HG02642 (cell line): Measurements from ENCODE around the gene MAD1L1.

Source experiments
- ATAC-seq: cut with Tn5 transposase; IDR thresholded peaks from one replicate; pipeline ENCODE4 v1.9.1; 2021; ENCODE audit warnings: mild to moderate bottlenecking; ENCODE audit not compliant: unreplicated experiment, poor library complexity

MAD1L1 gene

DNA sequence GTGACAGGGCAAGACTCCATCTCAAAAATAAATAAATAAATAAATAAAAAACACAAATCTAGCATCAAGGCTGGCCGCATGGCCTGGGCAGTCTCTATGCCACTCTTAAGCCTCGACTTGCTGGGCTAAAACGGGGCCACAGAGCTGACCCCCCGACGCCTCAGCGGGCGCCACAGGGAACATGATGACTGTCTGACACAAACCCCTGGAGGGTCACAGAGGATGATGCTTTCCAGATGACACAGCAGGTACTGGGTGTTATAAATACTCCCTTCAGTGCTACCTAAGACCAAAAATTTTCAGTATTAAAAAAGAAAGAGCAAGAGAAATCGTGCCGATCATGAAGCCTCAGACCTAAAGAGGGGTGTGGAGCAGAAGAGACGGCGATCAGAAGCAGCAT is 176.8 kb downstream of the MAD1L1 start:
- ATAC-seq: no peak

DNA sequence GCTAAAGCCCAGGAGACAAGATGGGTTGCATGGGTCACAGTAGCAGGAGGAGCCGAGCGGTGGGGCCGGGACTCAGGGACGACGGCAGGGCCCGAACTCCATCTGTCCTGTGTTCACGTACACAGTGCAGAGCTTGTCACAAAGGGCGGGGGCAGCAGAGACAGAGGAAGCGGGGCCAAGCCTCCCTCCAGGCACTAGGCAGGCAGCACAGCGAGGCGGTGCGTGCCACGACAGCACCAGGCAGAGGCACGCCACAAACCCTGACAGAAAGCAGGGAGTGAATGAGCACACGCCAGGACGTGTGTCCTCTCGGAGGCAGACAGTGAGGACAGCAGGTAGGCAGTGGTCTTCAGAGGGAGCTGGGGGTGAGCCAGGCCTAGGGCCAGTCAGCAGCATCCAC is 177.8 kb downstream of the MAD1L1 start:
- ATAC-seq: no peak

DNA sequence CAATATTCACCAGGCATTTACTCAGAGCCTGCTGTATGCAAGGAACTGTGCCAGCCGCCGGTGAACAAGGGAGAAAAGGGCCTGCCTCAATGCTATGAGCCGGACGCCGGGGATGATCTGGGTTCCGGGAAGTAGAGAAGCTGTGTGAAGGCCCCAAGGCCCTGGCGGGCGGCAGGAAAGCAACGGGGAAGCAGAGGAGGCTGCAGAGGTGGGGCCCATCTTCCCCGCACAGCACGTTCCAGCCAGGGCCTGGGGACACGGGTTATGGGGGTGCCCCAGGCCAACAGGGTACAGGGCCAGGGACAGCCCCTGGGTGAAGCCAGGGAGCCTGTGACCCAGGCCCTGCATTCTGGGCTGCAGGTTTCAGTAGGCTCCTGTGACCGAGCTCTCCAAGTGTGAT is 179.3 kb downstream of the MAD1L1 start:
- ATAC-seq: no peak

DNA sequence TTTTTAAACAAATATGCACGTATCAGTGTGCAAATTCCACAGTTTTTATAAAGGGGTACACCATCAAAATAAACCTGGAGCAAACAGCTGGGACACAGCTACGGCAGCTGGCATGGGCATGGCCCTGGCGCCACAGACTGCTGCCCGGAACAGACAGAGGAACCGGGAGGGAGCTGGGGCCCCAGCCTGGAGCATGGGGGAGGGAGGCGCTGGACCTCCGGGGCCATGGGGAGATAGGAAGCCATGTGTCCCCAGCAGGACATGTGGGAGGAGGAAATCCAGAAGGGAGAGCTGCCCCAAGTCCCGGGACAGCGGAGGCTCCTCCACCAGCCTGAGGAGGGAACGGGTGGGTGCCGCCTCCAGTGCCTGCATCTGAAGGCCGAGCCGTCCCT is 180.1 kb downstream of the MAD1L1 start:
- ATAC-seq: no peak

DNA sequence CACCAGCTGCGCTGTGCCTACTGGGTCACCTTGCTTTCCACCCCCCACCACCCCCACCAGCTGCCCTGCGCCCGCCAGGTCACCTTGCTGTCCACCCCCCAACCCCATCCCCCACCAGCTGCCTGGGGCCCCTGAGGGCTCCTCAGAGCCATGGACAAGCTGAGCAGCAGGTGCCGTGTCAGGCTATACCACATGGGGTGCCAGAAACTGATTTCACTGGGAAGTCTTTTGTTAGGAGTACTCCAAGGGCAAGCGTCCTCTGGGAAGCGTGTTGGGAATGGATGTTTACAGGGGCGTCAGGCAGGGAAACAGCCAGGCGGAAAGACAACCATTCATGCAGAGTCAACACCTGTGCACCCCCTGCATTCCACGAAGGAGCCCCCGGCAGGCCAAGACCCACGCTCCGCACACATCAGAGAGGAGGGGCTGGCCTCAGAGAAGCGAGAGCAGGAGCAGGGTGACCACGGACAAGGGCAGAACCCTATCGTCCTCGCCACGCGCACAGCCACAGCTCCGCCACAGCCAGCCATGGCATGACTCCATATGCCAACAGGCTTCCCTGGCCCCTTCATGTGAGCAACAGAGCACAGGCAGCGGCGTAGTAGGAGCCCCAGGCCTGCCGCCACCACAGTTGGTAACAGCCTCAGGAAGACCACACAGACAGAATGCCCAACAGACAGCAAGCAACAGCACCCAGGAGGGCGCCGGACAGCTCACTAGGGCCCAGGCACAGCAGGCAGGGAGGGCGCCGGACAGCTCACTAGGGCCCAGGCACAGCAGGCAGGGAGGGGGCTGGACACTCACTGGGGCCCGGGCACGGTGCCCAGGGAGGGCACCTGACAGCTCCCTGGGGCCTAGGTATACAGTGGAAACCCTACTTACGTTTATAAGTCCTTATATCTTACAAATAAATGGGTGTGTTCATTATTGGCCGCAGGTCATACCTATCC is 180.8 kb downstream of the MAD1L1 start:
- ATAC-seq: no peak

DNA sequence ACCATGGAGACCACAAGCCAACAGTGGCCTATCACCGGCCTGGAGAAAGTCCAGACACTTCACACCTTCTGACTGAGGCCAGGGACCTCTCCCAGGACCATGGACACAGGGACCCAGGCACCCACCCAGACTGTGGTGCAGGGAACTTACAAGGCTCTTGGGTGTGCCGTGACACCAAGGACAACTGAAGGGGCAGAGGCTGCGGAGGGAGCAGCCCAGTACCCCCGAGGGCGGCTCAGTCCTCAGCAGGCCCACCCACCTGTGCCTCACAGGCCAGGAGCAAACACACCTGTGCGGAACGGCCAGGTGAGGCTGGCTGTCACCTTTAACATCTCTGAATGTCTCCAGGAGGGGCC is 182.3 kb downstream of the MAD1L1 start:
- no peak for ATAC-seq

DNA sequence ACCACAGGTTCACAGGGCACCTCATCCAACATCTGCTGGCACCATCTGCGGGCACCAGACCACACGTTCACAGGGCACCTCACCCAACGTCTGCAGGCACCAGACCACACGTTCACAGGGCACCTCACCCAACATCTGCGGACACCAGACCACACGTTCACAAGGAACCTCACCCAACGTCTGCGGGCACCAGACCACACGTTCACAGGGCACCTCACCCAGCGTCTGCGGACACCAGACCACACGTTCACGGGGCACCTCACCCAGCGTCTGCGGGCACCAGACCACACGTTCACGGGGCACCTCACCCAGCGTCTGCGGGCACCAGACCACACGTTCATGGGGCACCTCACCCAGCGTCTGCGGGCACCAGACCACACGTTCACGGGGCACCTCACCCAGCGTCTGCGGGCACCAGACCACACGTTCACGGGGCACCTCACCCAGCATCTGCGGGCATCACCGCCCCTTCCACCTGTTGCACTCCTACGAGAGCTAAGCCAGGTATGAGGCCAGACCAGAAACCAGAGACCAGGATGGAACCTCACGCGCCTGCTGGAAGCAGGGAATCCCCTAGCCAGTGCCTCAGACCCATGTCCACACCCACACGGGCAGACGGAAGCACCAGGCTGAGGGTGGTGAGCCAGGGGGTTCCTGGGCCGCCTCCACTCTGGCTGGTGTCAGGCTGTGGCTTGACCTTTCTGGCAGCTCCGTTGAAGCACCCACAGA is 182.8 kb downstream of the MAD1L1 start:
- no peak for ATAC-seq

DNA sequence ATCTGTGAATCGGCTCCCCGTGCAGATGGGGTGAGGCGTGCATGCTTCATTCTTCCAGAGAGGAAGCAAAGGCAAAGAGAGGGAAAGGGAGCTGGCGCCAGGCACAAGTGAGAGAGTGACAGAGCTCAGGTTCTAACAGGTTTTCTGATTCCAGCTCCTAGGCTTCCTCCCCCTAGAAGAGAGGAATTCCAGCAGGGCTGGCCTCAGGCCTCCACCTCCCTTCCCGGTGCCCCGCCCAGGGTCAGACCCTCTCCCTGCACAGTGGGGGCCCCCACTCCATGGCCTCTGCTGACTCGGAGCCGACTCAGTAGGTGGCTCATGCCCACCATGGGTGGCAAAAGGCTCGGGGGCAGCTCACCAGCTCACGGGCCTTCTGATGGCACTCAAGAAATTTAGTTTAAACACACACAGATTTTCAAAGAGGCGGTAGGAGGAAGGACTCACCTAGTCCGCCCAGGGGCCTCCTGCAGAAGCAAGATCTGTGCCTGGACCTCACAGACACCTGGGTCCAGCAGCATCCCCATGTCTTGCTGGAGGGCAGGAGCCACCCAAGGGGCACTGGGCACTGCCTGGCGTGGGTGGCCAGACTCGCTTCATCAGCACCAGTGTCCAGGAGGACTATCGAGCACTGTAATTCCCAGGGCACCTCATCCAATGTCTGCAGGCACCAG is 183.5 kb downstream of the MAD1L1 start:
- no peak for ATAC-seq

DNA sequence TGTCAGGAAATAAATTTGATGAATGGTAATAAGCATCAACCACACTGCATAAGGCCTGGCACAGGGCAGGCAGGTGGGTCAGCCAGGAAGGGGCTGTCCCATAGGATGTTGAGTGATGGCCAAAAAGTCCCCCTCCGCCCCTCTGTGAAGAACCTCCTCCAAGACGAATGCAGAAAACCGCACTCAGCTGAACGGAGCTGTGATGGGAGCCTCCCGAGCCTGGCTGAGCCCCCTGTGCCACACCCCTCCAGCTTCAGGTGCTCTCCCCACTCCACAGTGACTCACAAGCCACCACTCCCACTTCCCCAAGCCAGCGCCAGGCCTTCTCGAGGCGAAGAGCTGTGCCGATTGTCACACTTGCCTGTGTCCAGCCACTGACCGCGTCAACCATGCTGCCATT is 184.2 kb downstream of the MAD1L1 start:
- no peak for ATAC-seq

DNA sequence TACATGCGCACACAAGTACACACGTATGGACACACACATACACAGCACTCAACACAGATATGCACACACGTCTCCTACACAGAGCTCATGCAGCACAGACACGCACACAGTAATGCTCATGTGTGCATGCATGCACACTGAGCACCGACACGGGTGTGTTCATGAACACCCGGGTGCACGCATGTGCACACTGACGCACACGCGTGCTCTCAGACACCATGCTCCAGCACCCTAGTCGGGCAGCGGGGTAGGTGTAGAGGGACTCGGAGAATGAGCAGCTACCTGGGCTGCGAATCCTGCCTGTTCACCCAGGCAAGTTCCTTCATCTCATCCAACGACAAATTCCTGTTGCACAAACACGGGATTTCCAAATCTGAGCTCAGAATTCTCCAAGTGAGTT is 184.7 kb downstream of the MAD1L1 start:
- ATAC-seq: no peak

DNA sequence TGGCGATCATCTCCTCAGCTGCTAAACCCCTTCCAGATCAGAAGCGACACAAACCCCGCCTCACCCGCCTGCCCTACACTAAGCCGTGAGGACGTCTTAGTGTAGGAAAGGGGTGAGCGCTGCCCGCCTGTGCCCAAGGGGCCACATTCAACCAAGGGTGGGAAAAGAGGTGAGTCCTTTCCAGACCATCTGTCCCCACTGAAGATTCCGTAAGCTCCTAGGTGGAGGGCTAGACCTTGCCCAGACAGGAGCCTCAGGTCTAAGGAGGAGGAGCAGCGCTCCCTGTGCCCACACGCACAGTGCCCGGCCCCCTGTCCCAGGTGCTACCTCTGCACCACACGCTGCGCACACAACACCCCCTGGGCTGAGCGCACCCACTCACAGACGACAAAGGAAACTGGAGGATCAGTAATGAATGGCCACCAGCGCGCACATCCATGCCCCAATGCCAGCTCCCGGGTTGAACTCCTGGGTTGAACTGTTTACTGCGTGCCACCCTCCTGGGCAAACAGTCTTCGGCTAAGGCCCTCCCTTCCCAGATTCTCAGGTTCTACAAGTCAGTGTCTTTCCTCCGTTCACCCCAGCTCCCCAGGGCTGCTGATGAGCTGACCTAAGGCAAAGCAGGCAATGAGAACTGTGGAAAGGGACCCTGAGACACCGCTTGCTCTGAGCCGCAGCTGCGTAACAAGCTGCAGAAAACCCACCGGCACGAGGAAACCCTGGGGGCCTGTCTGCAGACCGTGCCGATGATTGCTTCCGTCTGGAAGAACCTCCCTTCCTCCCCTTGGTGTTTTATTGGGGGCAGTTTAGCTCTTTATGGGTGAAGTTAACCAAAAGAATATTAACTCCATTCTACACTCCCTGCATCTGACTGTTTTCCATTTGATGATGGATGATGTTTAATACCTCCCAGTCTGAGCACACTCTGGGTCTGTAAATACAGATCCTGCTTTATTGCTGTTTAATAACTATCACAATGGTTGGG is 185.9 kb downstream of the MAD1L1 start:
- no peak for ATAC-seq

DNA sequence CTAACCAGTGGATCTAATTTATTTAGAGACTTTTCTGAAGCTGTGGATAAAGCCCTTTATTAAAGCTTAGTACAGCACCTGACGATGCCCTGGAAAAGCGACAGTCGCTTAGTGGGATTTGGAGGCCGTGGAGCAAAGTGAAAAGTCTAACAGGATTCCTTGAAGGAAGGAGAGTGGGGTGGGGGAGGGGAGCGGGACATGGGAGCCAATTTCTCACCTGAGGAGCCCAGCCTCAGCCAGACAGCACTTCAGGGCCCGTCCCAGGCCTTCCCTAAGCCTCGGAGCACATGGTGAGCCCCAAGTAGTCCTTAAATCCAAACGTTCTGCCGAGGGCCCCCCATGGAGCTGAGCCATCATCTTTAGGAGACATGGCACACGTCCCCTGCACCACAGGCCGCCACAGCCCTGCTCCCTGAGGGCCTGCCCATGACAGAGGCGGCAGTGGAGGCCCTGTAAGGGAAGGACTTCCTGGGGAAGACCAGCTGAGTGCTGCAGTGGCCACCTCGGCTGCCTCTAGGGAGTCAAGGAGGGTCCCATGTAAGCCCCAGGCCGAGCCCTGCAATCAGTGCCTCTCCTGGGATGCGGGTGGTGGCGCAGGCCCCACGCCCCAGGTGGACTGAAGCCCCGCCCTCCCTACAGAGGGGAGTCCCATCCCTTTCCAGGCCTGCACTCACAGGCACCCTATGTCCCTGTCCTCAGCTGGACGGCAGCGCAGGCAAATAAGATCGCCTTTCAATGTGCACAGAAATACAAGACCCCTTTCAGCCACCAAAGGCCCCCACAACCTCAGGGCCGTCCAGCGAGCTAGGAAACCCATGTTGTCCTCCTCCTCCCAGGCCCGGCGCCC is 187.0 kb downstream of the MAD1L1 start:
- ATAC-seq: no peak

DNA sequence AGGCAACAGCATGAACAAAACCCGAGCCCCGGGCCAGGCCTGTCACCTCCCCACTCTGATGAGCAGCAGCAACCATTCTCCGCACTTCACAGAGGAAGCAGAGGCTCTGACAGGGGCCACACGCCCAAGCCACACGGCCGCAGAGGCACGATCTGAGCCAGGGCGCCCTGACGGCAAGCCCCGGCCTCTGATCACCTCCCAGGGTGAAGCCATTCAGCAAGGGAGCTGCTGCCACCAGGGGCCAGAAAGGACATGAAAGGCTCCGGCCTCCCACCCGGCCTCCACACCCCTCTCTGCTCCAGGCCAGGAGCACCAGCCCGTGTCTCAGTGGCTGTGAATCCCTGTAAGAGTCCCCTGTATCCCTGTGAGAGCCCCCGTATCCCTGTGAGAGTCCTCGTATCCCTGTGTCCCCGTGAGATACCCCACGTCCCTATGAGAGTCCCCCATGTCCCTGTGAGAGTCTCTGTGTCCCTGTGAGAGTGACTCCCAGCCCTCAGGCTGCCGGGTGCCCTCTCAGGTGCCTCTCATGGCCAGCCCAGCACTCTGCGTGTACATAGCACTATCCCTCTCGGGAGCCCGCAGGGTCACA is 187.8 kb downstream of the MAD1L1 start:
- ATAC-seq: no peak

DNA sequence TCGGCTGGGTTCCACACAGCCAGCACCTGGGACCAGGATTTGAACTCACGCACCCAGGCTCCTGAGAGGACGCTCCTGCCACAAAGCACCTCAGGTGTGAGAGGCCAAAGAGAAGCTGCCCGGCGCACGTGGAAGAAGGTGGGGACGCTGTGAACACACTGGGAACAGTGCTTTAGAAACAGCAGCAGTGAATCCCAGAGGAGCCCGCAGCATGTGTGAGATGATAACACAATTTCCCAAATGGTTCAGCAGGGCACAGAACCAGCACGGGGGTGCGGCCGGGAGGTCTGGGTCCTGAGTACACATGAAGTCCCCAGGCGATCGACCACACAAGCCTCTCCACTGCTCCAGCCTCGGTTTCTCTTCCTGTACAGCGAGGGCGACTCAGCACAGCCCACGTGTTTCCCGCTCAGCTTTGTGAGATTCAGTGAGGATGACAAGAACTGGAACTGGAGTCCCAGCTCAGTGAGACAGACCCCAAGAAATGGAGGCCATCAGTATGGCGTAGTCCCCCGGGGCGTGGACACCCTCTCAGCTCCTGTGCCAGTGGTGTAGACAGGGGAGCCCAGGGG is 188.3 kb downstream of the MAD1L1 start:
- ATAC-seq: no peak

DNA sequence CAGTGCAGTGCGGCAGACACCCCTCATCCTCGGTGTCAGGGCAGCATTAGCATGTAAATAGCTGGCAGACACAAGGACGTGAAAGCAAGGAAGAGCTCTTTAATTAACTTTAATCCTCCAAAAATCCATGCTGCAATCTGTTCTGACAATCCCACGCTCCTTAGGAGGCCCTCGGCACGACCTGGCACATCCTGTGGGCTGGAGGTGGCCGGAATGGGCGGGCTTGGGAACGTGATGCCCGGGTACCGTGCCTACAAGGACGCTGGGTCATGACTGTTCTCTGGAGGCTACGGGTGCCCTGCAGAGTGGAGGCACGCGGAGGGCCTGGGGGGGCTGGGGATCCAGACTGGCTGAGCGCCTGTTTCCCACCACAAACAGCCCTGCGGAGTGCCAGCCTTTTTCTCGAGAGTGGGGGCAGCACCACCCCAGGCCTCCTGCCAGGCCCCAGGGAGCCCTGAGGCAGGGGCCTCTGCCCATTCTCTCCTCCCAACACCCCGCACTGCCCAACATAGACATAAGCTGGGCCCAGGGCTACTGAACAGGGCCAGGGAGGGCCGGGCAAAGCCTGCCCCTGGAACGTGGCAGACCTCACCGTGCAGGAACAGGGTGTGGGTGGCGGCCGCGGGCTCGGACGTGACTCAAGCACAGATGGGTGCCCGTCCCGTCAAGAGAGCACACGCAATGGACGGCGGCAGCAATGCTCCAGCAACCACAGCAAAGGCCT is 189.3 kb downstream of the MAD1L1 start:
- no peak for ATAC-seq

DNA sequence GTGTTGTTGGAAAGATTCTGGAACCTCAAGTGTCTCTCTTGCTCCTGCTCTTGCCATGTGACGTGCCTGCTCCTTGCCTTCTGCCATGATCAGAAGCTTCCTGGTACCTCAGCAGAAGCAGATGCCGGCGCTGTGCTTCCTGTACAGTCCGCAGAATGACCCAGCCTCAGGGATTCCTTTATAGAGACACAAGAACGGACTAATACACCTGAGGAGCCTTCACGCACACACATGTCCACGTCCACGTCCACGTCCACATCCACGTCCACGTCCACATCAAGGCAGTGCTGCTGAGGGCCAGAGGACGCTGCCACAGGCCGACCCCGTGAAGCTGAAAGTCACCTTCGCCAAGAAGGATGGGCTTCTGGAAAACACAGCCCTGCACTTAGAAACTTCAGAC is 190.1 kb downstream of the MAD1L1 start:
- no peak for ATAC-seq

DNA sequence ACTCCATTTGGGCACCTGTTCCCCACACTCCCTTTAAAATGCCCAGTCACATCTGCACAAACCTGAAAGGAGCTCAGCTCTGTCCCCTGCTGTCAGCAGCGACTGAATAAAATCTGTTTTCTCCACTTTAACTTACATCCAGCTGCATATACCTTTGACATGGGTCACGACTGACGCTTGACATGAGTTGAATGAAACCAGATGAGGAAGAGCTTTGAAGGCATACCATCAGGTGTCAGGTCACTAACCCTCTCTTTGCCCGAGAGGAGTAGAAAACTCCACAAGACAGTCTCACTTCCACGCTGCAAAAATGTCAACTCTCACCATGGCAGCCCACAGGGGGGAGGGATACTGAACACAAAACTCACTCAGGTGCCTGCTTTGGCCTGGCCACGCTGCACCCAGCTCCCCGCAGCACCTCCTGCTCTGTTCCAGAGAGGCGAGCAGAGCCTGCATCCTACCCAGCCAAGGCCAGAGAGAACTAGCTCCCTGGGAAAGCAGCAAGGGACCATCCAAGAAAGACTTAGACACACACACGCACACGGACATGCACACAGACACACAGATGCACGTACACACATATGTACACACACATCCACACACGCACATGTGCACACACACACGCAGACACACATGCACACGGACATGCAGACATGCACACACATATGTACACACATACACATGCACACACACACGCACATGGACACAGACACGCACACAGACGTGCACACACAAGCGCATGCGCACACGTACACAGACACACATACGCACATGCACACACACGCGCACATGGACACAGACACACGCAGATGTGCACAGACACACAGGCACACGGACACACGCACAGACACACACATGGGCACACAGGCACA is 191.0 kb downstream of the MAD1L1 start:
- no peak for ATAC-seq
